AG04449 (cell line): Measurements from ENCODE around the gene RTL5.

ENCODE experiments used
- CTCF ChIA-PET: fragments of 350-600 bp; formaldehyde crosslinking; extraction: SDS; loops from one replicate; lab custom pipeline; 2021; ENCODE audit warnings: antibody characterized with exemption; lab: Yijun Ruan, JAX
- POLR2A ChIA-PET: fragments of 400-600, 350-600 bp; formaldehyde crosslinking; extraction: SDS; loops from one replicate; lab custom pipeline; 2020; ENCODE audit warnings: antibody characterized with exemption, inconsistent platforms; lab: Yijun Ruan, JAX
- DNase-seq: peaks from one replicate; pipeline ENCODE4 v3.0.0-alpha.2; 2010; ENCODE audit warnings: low read depth, low spot score
- H3K4me3 ChIP-seq: 2 replicates; pipeline ENCODE4 v1.5.1; 2011; ENCODE audit warnings: low read depth, mild to moderate bottlenecking, control low read depth, low read length
- TF ChIP-seq, protein P1 (sequence below): IDR thresholded peaks from one replicate; pipeline ENCODE4 v1.5.1; 2011; ENCODE audit warnings: mild to moderate bottlenecking, moderate library complexity, low read length, control low read depth, inconsistent platforms; ENCODE audit not compliant: insufficient read depth; ENCODE audit errors: missing control alignments

Gene RTL5

DNA sequence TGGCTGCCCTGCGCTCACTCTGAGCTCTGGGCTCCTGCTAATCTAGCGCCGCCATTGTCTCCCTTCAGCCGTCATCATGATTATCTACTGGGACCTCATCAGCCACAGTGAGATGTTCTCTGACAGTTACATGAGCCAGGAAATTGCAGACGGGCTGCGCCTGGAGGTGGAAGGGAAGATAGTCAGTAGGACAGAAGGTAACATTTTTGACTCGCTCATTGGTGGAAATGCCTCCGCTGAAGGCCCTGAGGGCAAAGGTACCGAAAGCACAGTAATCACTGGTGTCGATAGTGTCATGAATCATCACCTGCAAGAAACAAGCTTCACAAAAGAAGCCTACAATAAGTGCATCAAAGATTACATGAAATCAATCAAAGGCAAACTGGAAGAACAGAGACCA lies 28.1 kb upstream of the RTL5 start:
- no peak for DNase-seq
- ChIA-PET CTCF (no interaction called here), POLR2A (no interaction called here)
- H3K4me3 ChIP-seq: no peak overlapping the region
- TF ChIP-seq, protein P1, sequence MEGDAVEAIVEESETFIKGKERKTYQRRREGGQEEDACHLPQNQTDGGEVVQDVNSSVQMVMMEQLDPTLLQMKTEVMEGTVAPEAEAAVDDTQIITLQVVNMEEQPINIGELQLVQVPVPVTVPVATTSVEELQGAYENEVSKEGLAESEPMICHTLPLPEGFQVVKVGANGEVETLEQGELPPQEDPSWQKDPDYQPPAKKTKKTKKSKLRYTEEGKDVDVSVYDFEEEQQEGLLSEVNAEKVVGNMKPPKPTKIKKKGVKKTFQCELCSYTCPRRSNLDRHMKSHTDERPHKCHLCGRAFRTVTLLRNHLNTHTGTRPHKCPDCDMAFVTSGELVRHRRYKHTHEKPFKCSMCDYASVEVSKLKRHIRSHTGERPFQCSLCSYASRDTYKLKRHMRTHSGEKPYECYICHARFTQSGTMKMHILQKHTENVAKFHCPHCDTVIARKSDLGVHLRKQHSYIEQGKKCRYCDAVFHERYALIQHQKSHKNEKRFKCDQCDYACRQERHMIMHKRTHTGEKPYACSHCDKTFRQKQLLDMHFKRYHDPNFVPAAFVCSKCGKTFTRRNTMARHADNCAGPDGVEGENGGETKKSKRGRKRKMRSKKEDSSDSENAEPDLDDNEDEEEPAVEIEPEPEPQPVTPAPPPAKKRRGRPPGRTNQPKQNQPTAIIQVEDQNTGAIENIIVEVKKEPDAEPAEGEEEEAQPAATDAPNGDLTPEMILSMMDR: no peak

- TF ChIP-seq, protein P1: no peak
- ChIA-PET CTCF (no interaction called here), POLR2A (no interaction called here)
- no peak overlapping the region for H3K4me3 ChIP-seq
- DNase-seq: no peak
Measured at GRCh38 chrX:72158773-72159172, 27.1 kb upstream of the RTL5 start.

GRCh38 chrX:72146527-72146926 lies 14.8 kb upstream of the RTL5 start:
- ChIA-PET CTCF (no interaction called here), POLR2A (no interaction called here)
- TF ChIP-seq, protein P1: no peak
- DNase-seq: no peak
- H3K4me3 ChIP-seq: no peak overlapping the region

- TF ChIP-seq, protein P1: no peak
- POLR2A ChIA-PET: no interaction called here
- H3K4me3 ChIP-seq: no peak overlapping the region
- no peak for DNase-seq
- CTCF ChIA-PET: no interaction called here
Measured at GRCh38 chrX:72145181-72145580, 13.5 kb upstream of the RTL5 start.

GRCh38 chrX:72143609-72143907 lies 11.8 kb upstream of the RTL5 start:
- ChIA-PET POLR2A (no interaction called here), CTCF (interaction anchor here (1.1 to 2.2 kb wide), 3 partner anchors 11 to 146 kb away, joined by 3 to 9 read pairs (median 6); partner anchors contain the start of gene RTL5)
- no peak for DNase-seq
- TF ChIP-seq, protein P1: no peak
- no peak overlapping the region for H3K4me3 ChIP-seq

DNA sequence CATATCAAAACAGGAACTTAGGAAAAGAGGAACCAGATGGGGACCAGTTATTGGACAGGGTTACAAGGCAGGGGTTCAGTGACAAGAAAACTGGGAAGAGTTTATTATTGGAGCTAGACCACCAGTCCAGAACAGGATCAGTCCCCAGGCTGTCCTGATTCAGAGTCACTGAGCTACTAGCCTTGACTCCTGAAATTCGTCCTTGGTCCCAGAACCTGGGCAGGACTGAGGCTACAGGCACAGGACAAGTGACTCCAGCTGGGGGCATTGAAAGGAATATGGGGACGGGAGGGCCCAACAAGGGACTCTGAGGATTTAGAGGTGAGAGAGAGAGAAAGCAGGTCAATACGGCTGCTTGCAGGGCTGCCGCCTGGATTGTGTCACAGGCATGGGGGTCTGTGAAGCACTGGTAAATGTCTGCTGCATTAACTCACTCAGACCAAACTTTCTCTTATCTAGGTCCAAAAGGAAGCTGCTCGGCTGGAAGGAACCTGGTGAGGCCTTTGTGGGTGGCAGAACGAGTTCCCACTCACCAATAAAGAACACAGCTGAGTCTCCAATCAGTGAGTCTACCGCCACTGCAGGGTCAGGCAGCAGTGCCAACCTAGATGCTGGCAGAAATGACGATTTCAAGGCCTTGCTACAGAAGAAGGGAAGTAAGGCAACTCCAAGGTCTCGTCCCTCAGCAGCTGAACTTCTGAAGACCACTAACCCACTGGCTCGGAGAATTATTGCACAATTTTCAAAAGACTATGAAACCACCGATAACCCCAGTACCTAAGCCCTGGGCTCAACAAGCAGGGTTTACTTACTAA lies 11.3 kb upstream of the RTL5 start:
- TF ChIP-seq, protein P1: no peak
- POLR2A ChIA-PET: no interaction called here
- no peak overlapping the region for H3K4me3 ChIP-seq
- CTCF ChIA-PET: interaction anchor here (1.1 to 2.2 kb wide), 3 partner anchors 11 to 146 kb away, joined by 3 to 9 read pairs (median 6); partner anchors contain the start of gene RTL5
- DNase-seq: no peak
